WERI-Rb-1 (cell line): ENCODE data around the gene PPP6R1.

Experiments
- DNase-seq: peaks from one replicate; pipeline ENCODE4 v3.0.0-alpha.2; 2020
- H3K27ac ChIP-seq: fragments of 250-450 bp; sonication (Bioruptor Pico); 2 replicates; pipeline ENCODE4 v1.5.1; 2020; ENCODE audit warnings: mild to moderate bottlenecking, moderate library complexity
- H3K27me3 ChIP-seq: fragments of 250-450 bp; sonication (Bioruptor Pico); 2 replicates; pipeline ENCODE4 v1.5.1; 2021; ENCODE audit warnings: mild to moderate bottlenecking, low read depth, moderate library complexity; ENCODE audit not compliant: insufficient read depth, severe bottlenecking
- H3K36me3 ChIP-seq: fragments of 250-450 bp; sonication (Bioruptor Pico); 2 replicates; pipeline ENCODE4 v1.5.1; 2020; ENCODE audit warnings: mild to moderate bottlenecking, moderate library complexity
- H3K4me3 ChIP-seq: 2 replicates; pipeline ENCODE4 v1.5.1; 2011; ENCODE audit warnings: low read depth, mild to moderate bottlenecking, control low read depth, low read length
- H3K9me3 ChIP-seq: fragments of 250-450 bp; sonication (Bioruptor Pico); 2 replicates; pipeline ENCODE4 v1.5.1; 2021; ENCODE audit warnings: mild to moderate bottlenecking, moderate library complexity; ENCODE audit not compliant: severe bottlenecking
- CTCF ChIP-seq: IDR thresholded peaks from 2 replicates; pipeline ENCODE4 v1.5.1; 2011; ENCODE audit warnings: low read depth, mild to moderate bottlenecking, control low read depth, inconsistent platforms, low read length

PPP6R1 gene

GRCh38 chr19:55249841-55250240 lies 9.0 kb downstream of the PPP6R1 start:
- H3K4me3 ChIP-seq = no peak overlapping the region
- no peak overlapping the region for H3K27ac ChIP-seq
- DNase-seq = no peak
- no peaks in the 10 kb centered on the region for H3K9me3 ChIP-seq
- no peaks in the 10 kb centered on the region for H3K27me3 ChIP-seq
- no peak for TF ChIP-seq CTCF
- peaks cover 50% of the 10 kb centered on the region for H3K36me3 ChIP-seq

- no peak for DNase-seq
- peaks cover 50% of the 10 kb centered on the region for H3K36me3 ChIP-seq
- no peak for TF ChIP-seq CTCF
- no peaks in the 10 kb centered on the region for H3K27me3 ChIP-seq
- H3K27ac ChIP-seq = no peak overlapping the region
- no peaks in the 10 kb centered on the region for H3K9me3 ChIP-seq
- H3K4me3 ChIP-seq = no peak overlapping the region
Measured at GRCh38 chr19:55248704-55249103, 10.1 kb downstream of the PPP6R1 start.

- Histone ChIP-seq H3K4me3 (no peak overlapping the region), H3K27ac (no peak overlapping the region), H3K9me3 (no peaks in the 10 kb centered on the region), H3K36me3 (peaks cover 50% of the 10 kb centered on the region), H3K27me3 (no peaks in the 10 kb centered on the region)
- no peak for TF ChIP-seq CTCF
- DNase-seq = no peak
Measured at GRCh38 chr19:55248166-55248675, 10.6 kb downstream of the PPP6R1 start.

- no peaks in the 10 kb centered on the region for H3K9me3 ChIP-seq
- no peak overlapping the region for H3K4me3 ChIP-seq
- no peak overlapping the region for H3K27ac ChIP-seq
- no peak for DNase-seq
- H3K36me3 ChIP-seq = peaks cover 52% of the 10 kb centered on the region
- no peaks in the 10 kb centered on the region for H3K27me3 ChIP-seq
- TF ChIP-seq CTCF = no peak
Measured at GRCh38 chr19:55247621-55248099, 11.2 kb downstream of the PPP6R1 start.

- no peak for DNase-seq
- Histone ChIP-seq H3K27me3 (no peaks in the 10 kb centered on the region), H3K27ac (no peak overlapping the region), H3K4me3 (no peak overlapping the region), H3K9me3 (no peaks in the 10 kb centered on the region), H3K36me3 (peaks cover 61% of the 10 kb centered on the region)
- TF ChIP-seq CTCF = no peak
Measured at GRCh38 chr19:55246462-55247451, 12.1 kb downstream of the PPP6R1 start.
